ENCODE measurements around the gene SIRT5.
A peak's percentile ranks its signal among the peaks of the same experiment; 100 is the strongest.

The SIRT5 gene

DNA sequence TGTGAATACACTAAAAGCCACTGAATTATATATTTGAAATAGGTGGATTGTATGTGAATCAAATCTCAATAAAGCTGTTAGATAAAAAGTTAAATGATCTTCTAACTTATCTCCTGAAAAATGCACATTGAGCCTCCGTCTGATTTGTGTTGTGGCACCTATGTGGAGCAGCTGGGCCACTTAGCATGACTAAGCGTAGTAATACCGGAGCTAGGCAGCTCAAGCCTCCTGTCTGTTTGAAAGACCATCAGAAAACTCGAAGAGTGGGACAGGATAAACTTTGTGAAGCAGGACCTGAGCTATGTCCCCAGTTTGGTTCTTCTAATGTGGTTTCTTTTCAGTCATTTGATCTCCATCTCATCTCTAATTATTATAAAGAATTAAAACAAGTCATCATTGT is 29.7 kb downstream of the SIRT5 start:
- no peak overlapping the region for H3K4me3 ChIP-seq (replicated peaks in 1 of 2; ENCODE audit: low read depth in 2 of 2, low read length in 2 of 2)
- TF ChIP-seq, protein P1, sequence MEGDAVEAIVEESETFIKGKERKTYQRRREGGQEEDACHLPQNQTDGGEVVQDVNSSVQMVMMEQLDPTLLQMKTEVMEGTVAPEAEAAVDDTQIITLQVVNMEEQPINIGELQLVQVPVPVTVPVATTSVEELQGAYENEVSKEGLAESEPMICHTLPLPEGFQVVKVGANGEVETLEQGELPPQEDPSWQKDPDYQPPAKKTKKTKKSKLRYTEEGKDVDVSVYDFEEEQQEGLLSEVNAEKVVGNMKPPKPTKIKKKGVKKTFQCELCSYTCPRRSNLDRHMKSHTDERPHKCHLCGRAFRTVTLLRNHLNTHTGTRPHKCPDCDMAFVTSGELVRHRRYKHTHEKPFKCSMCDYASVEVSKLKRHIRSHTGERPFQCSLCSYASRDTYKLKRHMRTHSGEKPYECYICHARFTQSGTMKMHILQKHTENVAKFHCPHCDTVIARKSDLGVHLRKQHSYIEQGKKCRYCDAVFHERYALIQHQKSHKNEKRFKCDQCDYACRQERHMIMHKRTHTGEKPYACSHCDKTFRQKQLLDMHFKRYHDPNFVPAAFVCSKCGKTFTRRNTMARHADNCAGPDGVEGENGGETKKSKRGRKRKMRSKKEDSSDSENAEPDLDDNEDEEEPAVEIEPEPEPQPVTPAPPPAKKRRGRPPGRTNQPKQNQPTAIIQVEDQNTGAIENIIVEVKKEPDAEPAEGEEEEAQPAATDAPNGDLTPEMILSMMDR (IDR thresholded peaks at IDR 0.05; ENCODE audit: low read depth, low read length): no peak
- DNase-seq (ENCODE audit: low read depth in 2 of 2): no peak

DNA sequence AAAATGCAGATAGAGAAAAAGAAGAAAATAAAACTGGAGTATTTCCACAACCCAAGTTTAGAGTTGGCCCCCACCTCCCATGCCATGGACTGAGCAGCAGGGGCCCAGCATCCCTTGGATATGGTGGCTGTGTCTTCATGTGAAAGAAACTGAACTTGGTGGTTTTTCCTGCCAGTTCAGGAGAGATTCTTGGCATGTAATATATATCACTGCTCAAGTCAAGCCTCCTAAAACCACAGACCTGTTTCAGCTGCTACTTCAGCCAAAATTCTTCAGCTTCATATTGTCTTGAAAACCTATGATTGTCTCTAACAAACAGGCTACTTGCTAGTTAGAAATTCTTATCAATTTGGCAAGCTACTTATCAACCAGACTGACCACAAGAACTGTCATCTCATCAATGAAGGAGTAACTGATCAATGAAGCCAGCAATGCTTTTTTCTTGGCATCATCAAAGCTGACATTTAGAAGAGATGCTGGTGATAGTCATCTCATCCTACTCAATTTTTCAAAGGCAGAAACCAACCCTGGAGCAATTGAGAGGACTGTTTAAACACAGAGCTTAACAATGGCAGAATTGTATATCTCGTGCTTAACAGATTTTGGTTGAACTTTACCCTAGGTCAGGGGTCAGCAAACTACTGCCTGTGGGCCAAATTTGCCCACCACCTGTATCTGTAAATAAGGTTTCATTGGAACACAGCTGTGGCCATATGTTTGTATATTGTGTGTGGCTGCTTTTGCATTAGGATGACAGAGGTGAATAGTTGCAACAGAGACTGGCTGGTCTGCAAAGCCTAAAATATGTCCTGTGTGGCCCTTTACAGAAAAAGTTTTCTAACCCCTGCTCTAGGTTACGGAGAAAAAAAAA is 30.4 kb downstream of the SIRT5 start:
- TF ChIP-seq, protein P1 (IDR thresholded peaks at IDR 0.05; ENCODE audit: low read depth, low read length): no peak
- no peak overlapping the region for H3K4me3 ChIP-seq (replicated peaks in 1 of 2; ENCODE audit: low read depth in 2 of 2, low read length in 2 of 2)
- peak in 1 of 2 donors; percentile 5 for DNase-seq (ENCODE audit: low read depth in 2 of 2)

DNA sequence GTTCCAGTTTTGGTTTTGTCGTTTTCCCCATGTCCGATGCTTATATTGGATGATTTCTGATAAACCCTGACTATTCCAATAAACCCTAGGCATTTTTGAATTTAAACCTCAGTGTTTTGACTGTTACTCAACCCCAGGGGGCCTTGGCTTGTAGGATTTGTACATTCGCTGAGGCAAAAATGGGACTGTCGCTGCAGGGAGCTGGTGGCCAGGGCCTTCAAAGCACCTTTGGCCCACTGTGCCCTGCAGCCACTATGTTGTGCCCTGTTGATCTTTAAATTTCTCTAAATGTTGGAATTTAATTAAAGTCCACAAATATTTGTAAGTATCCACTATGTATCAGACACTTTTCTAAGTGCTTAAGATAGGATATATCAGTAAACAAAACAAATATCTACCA is 31.2 kb downstream of the SIRT5 start:
- DNase-seq (ENCODE audit: low read depth in 2 of 2): no peak
- TF ChIP-seq, protein P1 (IDR thresholded peaks at IDR 0.05; ENCODE audit: low read depth, low read length): no peak
- H3K4me3 ChIP-seq (replicated peaks in 1 of 2; ENCODE audit: low read depth in 2 of 2, low read length in 2 of 2): no peak overlapping the region

DNA sequence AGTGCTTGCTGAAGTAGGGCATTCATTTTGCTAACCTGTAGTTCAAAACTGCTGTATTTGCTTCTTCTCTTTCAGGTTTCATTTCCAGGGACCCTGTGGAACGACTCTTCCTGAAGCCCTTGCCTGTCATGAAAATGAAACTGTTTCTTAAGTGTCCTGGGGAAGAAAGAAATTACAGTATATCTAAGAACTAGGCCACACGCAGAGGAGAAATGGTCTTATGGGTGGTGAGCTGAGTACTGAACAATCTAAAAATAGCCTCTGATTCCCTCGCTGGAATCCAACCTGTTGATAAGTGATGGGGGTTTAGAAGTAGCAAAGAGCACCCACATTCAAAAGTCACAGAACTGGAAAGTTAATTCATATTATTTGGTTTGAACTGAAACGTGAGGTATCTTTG is 37.3 kb downstream of the SIRT5 start:
- no peak overlapping the region for H3K4me3 ChIP-seq (replicated peaks in 1 of 2; ENCODE audit: low read depth in 2 of 2, low read length in 2 of 2)
- peak in 1 of 2 donors; percentile 11 for DNase-seq (ENCODE audit: low read depth in 2 of 2)
- TF ChIP-seq, protein P1 (IDR thresholded peaks at IDR 0.05; ENCODE audit: low read depth, low read length): no peak

DNA sequence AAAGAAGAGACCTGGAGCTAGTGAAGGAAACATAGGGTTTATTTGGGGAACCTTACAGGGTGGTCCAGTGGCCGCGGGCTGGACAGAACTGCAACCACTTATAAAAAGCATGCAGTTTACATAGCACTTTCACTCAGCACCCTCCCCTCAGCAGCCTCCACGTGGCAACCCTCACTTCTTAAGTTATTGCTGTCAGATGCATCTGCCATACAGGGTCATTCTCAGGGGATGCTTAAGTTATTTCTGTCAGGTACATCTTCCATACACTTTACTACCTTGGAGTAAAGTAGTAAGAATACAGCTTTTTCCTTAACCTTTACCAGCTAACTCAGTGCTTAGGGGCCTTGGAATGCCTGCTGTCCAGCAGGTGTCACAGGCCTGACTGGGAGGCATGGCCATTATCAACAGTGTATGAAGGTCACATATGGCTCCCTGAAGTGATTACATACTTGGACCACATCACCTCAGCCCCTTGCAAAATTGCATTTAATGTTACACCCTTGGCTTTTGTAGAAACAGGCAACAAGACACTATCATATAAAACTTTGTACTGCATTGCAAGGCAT is 38.7 kb downstream of the SIRT5 start:
- H3K4me3 ChIP-seq (replicated peaks in 1 of 2; ENCODE audit: low read depth in 2 of 2, low read length in 2 of 2): no peak overlapping the region
- no peak for DNase-seq (ENCODE audit: low read depth in 2 of 2)
- TF ChIP-seq, protein P1 (IDR thresholded peaks at IDR 0.05; ENCODE audit: low read depth, low read length): no peak

DNA sequence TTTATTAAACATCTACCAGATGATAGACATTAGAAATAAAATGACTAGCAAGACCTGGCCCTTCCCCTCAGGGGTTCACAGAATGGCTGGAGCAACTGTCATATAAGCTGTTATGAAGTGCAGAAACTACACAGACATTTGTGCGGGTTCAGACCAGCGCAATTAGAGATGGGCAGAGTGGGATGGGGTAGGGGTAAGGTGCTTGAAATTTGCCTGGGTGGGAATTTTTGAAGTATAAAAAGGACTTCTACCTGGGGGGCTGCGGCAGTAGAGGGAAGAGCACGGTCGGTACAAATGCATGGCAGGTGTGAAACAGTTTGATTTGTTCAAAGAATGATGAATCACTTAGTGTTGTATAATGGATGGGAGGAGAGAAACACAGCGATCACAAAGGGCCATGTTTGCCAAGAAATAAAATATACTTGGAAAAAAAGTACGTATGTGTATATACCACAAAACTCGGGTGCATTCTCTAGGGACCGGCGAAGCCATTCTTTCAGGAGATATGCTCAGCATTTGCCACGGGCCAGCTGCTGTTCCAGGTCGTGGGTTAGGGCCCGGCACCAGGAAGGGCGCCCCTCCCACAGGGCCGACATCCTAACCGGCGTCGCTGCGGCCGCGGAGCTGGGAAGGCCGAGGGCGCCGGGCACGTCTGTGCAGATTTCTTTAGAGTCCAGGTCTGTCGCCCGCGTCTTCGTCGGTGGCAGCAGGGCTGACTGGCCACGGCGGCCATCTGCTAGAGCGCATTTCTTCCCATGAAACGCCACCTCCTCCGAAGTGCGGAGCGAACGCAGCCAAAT is 39.9 kb downstream of the SIRT5 start:
- H3K4me3 ChIP-seq (replicated peaks in 1 of 2; ENCODE audit: low read depth in 2 of 2, low read length in 2 of 2): peak overlapping the region; percentile 97
- TF ChIP-seq, protein P1 (IDR thresholded peaks at IDR 0.05; ENCODE audit: low read depth, low read length): no peak
- peak; percentile 55 to 60 for DNase-seq (ENCODE audit: low read depth in 2 of 2)

Measured in cardiac fibroblast (primary cell).